ENCODE data around the gene RGS6.

DNA sequence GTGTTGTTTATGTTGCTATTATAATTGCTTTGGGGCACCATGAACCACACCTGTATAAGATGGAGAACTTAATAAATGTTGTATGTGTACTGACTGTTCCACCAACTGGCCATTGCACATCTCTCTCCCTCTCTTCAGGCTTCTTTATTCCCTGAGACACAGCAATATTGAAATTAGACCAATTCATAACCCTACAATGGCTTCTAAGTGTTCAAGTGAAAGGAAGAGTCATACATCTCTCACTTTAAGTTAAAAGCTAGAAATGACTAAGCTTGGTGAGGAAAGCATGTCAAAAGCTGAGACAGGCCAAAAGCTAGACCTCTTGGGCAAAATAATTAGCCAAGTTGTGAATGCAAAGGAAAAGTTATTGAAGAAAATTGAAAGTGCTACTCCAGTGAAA is 373.3 kb downstream of the RGS6 start:
- TF ChIP-seq, protein P1, sequence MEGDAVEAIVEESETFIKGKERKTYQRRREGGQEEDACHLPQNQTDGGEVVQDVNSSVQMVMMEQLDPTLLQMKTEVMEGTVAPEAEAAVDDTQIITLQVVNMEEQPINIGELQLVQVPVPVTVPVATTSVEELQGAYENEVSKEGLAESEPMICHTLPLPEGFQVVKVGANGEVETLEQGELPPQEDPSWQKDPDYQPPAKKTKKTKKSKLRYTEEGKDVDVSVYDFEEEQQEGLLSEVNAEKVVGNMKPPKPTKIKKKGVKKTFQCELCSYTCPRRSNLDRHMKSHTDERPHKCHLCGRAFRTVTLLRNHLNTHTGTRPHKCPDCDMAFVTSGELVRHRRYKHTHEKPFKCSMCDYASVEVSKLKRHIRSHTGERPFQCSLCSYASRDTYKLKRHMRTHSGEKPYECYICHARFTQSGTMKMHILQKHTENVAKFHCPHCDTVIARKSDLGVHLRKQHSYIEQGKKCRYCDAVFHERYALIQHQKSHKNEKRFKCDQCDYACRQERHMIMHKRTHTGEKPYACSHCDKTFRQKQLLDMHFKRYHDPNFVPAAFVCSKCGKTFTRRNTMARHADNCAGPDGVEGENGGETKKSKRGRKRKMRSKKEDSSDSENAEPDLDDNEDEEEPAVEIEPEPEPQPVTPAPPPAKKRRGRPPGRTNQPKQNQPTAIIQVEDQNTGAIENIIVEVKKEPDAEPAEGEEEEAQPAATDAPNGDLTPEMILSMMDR (conservative IDR thresholded peaks at IDR 0.05) = no peak
- TF ChIP-seq ZFX (IDR thresholded peaks at IDR 0.05) = no peak
